Activated T-cell treated with anti-CD3 and anti-CD28 coated beads, Interleukin-2, amount 50 U/mL, for 1 hour (primary cell): ENCODE data around the gene NUP42.
"Not testable (repeated sequence)": the region's sequence is repeated elsewhere in the genome, so short reads cannot be mapped to it uniquely, and the experiment has no call there.

Experiments
- DNase-seq: peaks from one replicate; pipeline ENCODE4 v3.0.0-alpha.2; 2020

The NUP42 gene, protein sequence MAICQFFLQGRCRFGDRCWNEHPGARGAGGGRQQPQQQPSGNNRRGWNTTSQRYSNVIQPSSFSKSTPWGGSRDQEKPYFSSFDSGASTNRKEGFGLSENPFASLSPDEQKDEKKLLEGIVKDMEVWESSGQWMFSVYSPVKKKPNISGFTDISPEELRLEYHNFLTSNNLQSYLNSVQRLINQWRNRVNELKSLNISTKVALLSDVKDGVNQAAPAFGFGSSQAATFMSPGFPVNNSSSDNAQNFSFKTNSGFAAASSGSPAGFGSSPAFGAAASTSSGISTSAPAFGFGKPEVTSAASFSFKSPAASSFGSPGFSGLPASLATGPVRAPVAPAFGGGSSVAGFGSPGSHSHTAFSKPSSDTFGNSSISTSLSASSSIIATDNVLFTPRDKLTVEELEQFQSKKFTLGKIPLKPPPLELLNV

DNA sequence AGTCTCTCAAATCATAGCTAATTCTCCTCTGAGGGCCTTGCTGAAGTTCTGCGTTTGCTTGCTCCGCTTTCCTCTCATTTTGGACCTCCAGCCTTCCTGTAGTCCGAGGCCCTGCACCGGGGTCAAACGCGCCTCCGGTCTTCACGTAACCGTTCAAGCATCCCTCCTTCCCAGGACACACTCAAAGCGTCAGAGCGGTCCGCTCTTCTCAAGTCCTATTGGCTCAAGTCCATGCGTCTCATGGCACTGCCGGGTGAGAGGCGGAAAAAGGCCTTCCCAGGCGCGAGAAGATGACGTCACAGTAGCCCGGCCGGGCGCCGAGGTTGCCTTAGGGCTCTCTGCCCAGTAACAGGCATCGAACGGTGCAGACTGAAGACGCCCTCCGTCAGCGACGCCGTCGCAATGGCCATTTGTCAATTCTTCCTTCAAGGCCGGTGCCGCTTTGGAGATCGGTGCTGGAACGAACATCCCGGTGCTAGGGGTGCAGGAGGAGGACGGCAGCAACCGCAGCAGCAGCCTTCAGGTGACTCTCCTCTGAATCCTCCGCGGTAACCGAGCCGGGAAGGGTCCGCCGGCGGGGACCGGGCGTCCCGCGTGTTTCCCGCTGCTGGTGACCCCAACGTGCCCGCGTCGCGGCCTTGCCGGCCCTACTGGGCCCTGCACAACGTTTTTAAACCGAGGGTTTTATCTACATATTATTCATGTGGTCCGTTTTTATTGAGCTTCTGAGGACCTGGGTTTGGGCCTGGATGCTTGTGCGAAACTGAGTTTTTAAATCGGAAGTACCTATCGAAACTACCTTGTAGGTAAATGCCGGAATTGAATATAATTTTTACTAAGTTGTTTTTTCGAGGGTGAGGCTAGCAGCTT, at the start of gene NUP42:
NUP42 (plus strand) TSS at position 365 of the 870 bp plus-strand sequence; CDS start at position 403, 38 bp downstream.
- DNase-seq, result peak; percentile 93

DNA sequence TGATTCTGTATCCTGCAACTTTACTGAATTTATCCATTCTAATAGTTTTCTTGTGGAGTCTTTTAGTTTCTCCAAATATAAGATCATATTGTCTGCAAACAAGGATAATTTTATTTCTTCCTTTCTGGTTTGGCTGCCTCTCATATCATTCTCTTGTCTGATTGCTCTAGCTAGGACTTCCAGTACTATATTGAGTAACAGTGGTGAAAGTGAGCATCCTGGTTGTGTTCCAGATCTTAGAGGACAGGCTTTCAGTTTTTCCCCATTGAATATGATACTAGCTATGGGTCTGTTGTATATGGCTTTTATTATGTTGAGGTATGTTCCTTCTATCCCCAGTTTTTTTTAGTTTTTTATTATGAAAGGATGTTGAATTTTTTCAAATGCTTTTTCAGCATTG, 48.1 kb upstream of the NUP42 start:
- no peak for DNase-seq

DNA sequence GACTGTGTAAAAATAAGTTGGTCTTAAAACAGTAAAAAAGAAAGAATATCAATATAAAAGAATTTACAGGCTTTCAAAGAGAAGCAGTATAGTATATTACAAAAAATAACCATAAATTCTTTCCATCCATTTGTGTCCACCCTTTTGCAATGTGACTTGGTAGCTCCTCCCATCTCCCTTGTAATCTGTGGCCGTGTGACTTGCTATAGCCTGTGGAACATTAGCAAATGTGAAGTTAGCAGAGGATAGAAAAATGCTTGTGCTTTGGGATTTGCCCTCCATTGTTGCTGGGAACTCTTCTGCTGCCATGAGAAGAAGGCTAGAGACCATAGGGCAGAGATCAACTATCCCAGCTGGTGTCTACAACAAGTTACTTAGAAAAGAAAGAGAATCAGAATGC, 46.1 kb upstream of the NUP42 start:
- DNase-seq, result no peak

DNA sequence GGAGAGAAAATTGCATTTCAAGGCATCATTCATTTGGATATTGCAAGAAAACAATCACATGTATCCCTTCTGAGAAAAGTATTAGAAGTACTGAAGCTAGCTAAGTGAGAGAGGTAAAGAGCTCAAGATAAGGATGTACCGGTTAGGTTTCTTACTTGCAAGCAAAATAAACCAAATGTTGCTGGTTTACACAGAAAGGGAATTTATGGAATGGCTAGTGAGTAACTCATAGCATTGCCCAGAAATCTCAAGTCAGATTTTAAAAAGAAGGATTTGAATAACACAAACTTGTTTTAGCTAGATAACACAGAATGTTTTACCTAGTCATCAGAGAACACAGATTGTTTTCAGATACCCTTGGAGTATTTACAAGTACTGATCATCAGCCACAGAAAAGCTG, 45.6 kb upstream of the NUP42 start:
- no peak for DNase-seq

DNA sequence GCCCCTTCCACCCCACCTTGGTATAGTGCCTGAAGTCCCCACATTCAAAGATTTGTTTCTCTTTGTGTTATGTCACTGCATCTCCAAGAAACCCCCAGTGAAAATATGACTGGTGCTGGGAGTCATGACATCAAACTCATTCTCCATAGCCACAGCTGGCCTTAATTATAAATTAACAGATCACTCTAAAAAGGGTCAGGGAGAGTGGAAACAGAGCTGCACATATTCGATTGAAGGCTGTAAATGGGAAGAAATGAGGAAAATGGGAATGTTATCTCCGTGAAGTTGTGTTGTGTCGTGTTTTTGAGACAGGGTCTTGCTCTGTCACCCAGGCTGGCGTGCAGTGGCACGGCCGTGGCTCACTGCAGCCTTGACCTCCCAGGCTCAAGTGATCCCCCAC, 24.2 kb upstream of the NUP42 start:
- DNase-seq, result no peak

DNA sequence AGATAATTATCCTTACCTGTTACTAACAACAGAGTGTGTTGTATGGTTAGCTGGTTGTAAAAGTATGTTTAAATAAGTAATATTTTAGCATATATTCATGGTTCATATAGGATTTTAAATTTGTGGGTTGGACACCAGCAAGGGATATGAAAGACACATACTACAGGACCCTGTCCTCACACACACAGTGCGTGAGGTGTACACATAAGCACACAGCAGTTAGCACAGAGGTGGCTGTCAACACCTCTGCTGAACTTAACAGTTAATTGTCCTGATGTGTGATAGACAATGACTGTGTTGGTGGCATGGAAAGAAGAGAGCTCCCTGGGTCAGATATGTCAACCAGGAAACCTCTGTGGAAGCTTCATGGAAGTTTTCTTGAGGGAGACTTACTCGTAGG, 23.3 kb upstream of the NUP42 start:
- DNase-seq, result no peak

DNA sequence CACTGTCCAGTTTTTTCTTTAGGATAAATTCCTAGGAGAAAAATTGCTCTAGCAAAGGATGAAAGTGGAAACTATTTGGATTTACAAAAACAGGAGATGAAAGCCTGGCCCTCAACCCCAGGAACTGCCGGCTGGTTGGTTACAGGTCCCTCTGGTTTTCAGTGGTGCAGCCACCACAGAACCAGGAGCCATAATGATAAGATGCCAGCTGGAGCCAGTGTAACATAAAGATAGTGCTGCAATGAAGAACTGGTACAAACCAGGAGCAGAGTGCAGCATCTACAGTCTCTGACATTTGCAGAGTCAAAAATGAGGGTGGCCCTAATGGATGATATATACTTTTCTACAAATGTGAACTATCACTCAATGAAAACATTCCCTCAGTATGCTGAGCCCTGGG, 20.4 kb upstream of the NUP42 start:
- DNase-seq, result no peak

DNA sequence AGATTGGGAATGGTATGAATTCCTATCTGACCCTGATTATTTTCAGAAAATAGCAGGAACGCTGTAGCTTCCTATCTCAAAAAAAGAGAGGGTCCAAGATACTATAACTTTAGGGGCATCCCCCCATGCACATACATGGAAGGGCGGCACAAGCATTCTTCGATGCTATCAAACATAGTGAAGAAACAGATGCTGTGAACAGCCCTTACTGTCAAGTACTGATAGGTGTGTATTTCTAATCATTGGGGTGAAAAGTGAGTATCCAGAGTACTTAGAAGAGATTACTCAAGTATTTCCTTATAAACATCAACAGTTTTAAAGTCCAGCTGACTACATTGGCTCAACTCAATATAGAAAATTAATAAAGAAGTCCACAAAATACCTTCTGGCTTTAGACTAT, 17.0 kb upstream of the NUP42 start:
- no peak for DNase-seq

DNA sequence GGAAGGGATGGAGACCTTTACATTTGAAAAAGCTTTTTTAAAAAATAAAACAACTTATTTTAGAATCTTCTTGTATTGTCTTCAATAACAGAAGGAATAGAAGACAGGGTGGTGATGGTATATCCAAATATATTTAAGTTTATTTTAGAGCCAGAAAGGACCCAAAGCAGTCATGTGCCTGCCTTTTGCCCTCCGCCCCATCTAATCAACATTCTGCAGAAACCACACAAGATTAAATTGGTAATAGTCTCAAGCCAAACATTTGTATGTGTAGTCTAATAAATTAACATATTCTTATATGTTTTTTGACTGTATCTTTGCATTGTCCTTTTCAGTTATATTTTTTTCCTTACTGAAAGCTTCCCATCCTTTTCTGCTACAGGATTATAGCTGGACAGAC, 16.5 kb upstream of the NUP42 start:
- DNase-seq, result no peak

DNA sequence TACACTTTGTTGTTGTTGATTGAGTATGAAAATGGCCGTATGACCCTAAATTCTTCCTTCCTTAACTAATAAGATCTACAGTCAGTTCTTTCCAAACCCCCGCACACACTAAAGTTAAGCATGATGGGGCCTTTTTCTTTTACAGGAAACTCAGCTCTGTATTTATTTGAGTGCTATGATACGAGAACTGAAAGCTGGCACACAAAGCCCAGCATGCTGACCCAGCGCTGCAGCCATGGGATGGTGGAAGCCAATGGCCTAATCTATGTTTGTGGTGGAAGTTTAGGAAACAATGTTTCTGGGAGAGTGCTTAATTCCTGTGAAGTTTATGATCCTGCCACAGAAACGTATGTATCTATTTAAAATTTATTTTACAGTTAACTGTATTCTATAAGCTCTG, 14.2 kb upstream of the NUP42 start:
- DNase-seq, result no peak

DNA sequence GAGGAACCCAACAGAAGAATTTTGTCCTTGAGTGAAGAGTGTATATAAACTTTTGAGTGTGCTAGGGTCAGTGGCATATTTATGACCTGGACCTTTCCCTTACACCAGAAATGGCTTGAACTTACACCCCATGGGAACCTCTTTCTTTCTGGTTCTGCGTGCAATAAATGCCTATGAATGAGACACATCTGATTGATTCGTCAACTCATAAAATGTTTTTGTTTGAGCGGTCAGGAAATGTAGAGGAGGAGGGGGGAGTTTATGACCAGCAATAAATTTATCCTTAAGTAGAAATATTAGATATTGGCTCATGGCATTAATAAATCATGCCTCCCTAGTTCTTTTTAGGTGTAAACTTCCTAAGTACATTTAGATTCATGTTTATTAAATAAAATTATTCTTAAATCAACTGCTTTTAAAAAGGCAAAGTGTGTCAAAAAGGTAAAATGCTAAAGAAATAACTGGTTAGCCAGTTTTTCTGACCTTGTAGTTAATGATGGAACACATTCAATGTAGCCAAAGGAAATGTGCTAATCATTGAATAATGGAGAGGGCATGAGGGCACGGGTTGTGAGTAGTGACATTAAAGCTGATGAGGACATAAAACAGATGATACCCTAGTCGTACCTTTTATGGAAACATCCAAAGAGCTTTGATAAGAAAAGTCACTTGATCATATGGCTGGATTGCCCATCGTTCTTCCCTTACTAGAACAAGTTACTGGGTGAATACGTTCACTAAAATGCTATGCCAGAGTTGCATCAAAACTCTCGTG, 13.6 kb upstream of the NUP42 start:
- DNase-seq, result no peak

DNA sequence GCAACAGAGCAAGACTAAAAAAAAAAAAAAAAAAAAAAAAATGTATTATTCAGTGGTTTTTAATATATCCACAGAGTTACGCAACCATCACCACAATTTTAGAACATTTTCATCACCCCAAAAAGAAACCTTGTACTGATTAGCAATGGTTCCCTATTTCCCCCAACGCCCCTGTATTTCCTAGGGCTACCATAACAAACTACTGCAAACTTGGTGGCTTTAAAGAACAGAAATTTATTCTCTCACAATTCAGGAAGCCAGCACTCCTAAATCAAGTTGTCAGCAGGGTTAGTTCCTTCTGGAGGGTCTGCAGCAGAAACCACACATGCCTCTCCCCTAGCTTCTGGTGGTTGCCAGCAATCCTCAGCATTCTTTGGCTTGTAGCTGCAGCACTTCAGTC, 5.9 kb upstream of the NUP42 start:
- DNase-seq, result no peak

DNA sequence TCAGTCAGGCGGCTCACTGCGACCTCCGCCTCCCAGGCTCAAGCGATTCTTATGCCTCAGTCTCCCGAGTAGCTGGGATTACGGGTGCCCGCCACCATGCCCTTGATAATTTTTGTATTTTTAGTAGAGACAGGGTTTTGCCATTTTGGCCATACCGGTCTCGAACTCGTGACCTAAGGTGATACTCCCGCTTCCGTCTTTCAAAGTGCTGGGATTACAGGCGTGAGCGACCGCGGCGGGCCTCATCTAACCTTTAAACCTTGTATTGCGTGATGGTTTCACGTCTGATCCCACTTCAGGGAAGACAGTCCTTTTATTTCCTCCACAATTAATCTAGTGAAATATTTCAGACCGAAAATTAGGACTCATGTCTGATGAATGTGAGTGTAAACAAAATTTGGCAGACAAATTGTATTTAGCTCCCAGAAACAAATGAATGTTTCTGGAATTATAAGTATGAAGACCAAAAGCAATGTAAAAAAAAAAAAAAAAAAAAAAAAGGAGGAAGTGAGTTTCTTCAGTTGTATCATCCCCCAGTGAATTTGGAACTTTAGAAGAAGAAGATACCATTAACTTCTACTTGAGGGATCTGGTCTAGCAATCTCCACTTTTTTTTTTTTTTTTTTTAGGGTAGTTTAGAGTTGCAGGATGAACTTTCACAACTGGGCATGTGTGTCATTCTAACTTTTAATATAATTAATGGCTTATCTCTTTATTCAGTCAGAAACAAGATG, 1.6 kb downstream of the NUP42 start:
- DNase-seq, result no peak

DNA sequence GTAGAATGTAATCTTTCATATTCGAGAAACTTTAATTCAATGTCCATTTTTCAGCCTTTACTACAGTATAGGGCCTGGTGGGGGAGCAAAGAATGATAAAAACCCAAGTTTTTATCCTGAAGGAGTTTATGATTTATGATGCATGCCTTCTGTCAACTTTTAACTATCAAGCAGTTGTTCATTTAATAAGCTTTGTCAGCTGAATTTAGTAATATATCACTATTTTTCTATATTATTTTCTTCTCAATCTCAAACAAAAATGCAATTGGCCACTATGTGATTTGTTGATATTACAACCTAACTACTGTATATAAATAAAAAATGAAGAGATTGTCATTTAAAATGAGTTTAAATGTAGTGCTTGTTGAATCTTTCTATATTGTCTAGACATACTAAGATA, 2.4 kb downstream of the NUP42 start:
- DNase-seq, result no peak

DNA sequence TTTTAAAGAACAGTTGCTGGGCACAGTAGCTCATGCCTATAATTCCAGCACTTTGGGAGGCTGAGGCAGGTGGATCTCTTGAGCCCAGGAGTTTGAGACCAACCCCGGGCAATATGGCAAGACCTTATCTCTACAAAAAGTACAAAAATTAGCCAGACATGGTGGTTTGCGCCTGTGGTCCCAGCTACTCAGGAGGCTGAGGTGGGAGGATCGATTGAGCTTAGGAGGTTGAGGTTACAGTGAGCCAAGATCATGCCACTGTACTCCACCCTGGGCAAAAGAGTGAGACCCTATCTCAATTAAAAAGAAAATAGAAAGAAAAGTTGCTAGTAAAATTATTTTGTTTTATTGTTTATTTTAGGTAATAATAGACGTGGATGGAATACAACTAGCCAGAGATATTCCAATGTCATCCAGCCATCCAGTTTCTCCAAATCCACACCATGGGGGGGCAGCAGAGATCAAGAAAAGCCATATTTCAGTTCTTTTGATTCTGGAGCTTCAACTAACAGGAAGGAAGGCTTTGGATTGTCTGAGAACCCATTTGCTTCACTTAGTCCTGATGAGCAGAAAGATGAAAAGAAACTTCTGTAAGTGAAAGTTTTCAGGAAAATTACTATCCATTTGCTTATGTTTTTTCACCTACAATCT, 3.0 kb downstream of the NUP42 start:
- no peak for DNase-seq

DNA sequence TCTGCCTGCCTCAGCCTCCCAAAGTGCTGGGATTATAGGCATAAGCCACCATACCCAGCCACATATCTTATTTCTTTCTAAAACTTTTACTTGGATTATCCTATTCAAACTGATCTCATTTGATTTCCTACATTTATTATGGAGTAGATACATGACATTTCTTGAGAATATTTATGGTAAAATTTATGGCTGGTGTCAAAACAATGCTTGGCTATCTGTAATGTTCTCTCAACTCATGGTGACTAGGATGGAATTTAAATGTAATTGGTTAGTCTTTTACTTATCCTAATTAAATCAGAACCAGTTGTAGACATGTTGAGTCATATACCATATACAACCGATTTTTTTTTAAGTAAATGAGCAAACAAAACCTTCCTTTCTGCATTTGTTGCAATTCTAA, 4.1 kb downstream of the NUP42 start:
- no peak for DNase-seq

DNA sequence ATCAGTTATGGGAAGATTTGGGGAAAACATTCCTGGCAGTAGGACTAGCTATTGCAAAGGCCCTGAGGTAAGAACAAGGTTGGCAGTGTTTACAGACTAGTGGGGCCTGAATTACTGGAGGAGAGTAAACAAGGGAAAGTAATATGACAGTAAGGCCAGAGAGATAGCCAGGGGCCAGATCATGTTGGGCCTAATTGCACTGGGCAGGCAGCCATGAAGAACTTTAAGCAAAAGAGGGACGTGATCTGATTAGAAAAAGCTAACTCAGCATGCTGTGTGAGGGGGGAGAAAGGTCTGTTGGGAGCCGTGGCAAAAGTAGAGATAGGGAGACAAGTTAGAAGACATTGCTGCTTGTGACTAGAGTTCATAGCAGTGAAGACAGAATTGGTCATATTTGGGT, 9.2 kb downstream of the NUP42 start:
- no peak for DNase-seq

DNA sequence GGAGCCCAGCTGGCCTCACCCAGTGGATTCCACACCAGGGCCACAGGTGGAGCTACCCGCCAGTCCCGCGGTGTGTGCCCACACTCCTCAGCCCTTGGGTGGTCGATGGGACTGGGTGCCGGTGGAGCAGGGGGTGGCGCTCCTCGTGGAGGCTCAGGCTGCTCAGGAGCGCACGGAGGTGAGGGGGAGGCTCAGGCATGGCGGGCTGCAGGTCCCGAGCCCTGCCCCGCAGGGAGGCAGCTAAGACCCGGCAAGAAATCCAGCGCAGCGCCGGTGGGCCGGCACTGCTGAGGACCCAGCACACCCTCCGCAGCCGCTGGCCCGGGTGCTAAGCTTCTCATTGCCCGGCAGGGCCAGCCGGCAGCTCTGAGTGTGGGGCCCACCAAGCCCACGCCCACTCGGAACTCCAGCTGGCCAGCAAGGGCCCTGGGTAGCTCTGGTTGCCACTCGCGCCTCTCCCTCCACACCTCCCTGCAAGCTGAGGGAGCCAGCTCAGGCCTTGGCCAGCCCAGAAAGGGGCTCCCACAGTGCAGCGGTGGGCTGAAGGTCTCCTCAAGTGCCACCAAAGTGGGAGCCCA, 11.9 kb downstream of the NUP42 start:
- not testable (repeated sequence) for DNase-seq

DNA sequence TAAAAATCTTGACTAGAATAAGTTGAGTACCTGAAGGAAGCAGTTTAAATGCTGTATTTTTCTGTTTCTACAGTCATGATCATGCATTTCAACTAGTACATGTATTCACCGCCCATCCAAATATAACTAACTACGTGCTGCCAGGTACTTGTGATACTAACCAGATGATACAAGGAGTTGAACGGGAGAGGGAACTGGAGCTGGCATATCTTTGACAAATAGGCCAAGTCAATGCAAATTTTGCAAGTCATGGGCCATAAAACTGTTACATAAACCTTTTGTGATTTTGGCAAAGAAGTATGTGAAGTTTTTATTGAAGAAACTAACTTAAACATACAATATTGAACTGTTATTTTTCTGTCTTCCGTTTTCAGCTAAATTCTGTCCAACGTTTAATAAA, 14.5 kb downstream of the NUP42 start:
- DNase-seq, result no peak

DNA sequence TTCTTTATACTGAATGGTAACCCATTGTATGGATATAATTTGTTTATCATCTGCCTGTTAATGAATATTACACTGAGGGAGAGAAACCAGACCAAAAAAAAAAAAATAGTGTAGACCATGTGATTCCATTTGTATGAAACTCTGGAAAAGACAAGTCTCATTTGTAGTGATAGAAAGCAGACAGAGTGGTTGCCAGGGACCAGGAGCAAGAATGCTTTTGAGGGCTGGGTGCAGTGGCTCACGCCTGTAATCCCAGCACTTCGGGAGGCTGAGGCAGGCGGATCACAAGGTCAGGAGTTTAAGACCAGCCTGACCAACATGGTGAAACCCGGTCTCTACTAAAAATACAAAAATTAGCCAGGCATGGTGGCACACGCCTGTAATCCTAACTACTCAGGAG, 15.9 kb downstream of the NUP42 start:
- DNase-seq, result not testable (repeated sequence)

DNA sequence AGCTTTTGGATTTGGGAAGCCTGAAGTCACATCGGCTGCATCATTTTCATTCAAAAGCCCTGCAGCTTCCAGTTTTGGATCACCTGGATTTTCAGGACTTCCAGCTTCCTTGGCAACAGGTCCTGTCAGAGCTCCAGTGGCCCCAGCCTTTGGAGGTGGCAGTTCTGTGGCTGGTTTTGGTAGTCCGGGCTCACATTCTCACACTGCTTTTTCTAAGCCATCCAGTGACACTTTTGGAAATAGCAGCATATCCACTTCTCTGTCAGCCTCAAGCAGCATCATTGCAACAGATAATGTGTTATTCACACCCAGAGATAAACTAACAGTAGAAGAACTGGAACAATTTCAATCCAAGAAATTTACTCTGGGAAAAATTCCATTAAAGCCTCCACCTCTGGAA, 18.5 kb downstream of the NUP42 start:
- no peak for DNase-seq

DNA sequence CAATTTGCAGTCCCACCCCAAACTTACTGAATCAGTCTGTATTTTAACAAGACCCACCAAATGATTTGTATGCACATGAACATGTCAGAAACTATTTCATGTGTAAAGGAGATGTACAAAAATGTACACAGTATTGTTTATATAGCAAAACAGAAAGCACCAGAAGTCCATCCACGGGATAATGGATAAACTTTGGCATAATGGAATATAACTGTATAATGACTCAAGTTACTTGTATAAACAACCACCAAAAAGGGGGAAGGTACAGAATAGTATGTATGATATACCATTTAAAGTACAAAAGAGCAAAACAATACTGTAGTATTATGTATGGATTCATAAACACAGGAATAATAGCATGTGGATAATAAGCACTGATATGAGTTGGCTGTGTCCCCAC, 22.4 kb downstream of the NUP42 start:
- no peak for DNase-seq
